GM18873 (cell line): ENCODE measurements around the gene SLC25A6.
"Not testable (repeated sequence)": the region's sequence is repeated elsewhere in the genome, so short reads cannot be mapped to it uniquely, and the experiment has no call there.

ENCODE experiments used
- ATAC-seq: cut with Tn5 transposase; IDR thresholded peaks from one replicate; pipeline ENCODE4 v1.9.1; 2021; ENCODE audit warnings: mild to moderate bottlenecking, moderate library complexity, moderate number of reproducible peaks; ENCODE audit not compliant: unreplicated experiment, low FRiP score

The SLC25A6 gene

DNA sequence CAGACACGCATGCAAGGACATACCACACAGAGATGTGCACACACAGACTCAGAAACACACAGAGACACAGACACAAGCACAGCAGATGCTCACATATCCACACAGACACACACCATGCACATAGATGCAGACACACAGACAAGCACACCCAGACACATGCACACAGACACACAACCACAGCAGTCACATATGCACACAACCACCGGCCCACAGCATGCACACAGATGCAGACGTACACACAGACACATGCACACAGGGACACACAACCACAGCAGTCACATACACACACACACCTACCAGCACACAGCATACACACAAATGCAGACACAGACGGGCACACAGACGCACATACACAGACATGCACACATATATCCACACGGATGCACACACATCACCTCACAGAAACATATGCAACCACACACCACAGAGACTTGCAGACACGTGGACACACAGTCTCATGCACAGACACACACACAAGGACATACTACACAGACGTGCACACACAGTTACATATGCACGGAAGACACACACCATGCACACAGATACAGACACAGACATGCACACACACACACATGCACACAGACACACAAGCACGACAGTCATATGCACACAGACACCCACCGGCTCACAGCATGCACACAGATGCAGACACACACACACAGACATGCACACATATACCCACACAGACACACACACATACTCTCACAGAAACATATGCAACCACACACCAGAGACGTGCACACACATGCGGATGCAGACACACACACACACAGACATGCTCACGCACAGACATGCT lies 25.2 kb upstream of the SLC25A6 start:
- no peak for ATAC-seq

DNA sequence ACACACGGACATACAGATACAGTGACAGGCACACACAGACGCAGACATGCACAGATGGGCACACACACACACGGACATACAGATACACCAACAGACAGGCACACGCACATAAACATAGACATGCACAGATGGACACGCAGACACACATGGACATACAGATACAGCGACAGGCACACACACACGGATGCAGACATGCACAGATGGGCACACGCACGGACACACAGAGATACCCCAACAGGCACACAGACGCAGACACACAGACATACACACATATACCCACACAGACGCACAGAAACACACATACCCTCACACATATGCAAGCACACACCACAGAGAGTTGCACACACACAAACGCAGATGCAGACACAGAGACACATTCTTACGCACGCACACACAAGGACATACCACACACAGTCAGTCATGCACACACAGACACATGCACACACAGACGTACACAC lies 24.4 kb upstream of the SLC25A6 start:
- ATAC-seq: no peak

DNA sequence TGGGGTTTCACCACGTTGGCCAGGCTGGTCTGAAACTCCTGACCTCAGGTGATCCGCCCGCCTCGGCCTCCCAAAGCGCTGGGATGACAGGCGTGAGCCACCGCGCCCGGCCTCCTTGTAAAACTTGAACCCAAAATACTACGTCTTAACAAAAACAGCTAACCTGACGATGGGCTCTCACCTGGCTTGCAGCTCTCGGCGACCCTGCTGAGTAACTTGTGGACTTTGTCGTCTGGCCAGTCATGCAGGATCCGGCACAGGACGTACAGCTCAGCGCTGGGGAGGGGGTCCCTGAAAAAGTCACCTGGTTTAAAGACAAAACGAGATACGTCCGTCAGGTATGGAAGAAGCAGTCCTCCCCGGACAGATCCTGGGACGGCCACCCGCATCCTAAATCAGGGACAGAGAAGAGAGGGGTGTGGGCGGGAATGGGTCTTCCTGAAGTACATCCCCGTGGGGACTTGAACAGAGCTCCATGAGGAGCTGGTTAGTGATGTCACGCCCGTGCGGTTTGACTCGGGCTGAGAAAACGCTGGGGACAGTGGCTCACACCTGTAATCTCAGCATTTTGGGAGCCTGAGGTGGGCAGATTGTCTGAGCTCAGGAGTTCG lies 20.7 kb upstream of the SLC25A6 start:
- ATAC-seq: no peak

DNA sequence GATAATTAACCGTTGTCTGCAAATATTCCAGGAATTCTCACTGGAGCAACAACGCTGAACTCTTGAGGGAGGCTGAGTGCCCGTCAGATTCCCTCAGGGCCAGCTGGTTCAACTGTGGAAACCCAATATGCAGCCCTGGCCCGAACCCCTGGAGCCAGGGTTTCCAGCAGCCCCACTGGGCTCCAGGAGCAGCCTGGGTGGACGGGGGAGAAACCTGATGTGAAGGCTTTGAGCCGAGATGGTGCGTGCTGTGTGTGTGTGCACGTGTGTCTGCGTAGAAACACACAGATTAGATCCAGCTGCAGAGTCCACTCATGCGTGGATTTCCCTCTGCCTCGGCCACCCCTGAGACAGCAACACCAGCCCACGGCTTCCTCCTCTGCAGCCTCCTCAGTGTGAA lies 19.4 kb upstream of the SLC25A6 start:
- ATAC-seq: no peak

DNA sequence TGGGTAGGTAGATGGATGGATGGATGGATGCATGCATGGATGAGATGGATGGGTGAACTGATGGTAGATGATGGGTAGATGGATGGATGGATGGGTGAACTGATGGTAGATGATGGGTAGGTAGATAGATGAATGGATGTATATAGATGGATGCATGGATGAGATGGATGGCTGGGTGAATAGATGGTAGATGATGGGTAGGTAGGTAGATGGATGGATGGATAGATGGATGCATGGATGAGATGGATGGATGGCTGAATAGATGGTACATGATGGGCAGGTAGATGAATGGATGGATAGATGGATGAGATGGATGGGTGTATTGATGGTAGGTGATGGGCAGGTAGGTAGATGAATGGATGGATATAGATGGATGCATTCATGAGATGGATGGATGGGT lies 15.1 kb upstream of the SLC25A6 start:
- no peak for ATAC-seq

DNA sequence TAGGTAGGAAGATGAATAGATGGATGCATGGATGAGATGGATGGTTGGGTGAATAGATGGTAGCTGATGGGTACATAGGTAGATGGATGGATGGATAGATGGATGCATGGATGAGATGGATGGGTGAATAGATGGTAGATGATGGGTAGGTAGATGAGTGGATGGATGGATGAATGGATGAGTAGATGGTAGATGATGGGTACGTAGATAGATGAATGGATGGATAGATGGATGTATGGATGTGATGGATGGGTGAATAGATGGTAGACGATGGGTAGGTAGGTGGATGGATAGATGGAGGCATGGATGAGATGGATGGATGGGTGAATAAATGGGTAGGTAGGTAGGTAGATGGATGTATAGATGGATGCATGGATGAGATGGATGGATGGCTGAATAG lies 13.9 kb upstream of the SLC25A6 start:
- not testable (repeated sequence) for ATAC-seq

DNA sequence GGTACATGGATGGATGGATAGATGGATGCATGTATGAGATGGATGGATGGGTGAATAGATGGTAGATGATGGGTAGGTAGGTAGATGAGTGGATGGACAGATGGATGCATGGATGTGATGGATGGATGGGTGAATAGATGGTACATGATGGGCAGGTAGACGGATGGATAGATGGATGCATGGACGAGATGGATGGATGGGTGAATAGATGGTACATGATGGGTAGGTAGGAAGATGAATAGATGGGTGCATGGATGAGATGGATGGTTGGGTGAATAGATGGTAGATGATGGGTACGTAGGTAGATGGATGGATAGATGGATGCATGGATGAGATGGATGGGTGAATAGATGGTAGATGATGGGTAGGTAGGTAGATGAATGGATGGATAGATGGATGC lies 12.0 kb upstream of the SLC25A6 start:
- not testable (repeated sequence) for ATAC-seq

DNA sequence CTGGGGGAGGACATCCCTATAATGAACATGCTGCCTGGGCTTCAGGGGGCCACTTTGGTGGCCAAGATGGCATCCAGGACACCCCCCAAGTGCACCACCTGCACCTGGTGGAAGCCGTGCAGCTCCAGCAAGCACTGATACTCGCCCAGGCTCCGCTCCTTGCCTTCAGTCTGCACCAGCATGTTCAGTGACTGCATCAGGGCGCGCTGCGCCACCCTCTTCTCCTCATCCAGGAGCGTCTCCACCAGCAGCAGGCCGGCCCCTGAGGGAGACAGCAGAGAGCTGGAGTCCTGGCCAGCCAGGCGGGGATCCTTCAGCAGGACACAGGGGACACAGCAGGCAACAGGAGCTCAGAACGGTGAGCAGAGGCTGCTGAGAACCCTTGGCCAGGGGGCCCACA lies 11.3 kb upstream of the SLC25A6 start:
- no peak for ATAC-seq

DNA sequence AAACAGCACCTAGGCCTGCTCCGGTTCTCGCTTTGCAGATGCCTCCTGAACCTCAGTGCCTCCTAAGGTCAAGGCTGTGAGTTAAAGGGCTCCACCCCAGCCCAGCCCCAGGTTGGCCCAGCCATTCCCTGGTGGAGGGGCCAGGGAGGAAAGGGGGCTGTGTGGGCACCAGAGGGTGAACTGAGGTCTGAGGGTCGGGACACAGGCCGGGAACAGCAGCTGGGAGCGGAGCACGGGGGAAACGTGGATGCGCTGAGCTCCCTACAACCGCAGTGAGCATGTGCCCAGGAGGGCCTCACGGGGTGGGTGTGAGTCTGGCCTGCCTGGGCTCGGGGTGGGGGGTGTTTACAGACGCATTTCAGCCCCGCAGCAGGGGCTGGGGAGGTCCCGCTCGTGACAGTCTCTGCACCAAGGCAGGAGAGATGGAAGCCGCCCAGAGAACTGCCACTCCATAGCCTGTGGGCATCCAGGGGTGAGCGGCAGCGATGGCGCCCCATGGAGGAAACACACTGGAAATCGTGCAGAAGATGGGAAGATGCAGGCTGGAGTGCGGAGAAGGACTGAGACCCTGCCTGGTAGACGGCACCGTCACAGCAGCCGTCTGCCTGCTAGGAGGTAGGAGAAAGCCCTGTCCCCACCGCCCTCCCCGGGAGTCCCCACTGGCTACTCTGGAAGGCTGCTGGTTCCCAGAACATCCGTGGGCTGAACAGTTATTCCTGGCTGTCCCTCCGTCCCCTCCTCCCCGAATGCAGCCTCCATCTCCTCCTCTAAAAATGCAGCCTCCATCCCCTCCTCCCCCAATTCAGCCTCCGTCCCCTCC lies 9.9 kb upstream of the SLC25A6 start:
- no peak for ATAC-seq

DNA sequence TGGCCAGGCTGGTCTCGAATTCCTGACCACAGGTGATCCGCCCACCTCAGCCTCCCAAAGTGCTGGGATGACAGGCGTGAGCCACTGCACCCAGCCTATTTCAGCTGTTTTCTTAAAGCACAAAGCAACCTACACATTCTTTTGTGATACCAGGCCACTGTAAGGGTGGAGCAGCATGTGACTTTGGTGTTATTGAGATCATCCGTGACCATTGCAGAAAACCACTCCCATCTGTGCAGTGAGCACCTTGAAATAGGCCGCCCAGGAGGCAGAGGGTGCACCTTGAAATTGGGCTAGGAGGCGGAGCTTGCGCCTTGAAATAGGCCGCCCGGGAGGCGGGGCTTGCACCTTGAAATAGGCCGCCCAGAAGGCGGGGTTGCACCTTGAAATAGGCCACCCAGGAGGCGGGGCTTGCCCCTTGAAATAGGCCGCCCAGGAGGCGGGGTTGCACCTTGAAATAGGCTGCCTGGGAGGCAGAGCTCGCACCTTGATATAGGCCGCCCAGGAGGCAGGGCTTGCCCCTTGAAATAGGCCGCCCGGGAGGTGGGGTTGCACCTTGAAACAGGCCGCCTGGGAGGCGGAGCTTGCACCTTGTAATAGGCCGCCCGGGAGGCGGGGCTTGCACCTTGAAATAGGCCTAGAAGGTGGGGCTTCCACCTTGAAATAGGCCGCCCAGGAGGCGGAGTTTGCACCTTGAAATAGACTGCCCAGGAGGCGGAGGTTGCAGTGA lies 9.0 kb upstream of the SLC25A6 start:
- no peak for ATAC-seq

DNA sequence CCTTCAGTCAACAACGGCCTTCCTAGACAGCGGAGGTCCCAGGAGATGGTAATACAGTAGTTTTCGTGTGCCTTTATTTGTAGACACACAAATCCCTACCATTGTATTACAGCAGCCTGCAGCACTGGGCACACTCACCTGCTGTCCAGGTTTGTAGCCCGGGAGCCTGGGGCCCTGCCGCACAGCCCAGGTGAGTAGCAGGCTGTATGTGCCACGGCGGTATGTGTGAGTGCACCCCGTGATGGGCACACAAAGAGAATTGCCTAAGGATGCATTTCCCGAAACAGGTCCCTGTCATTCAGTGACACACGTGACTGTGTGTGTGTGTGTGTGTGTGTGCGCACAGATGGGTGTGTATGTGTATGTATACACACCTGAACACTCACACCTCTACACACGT lies 8.1 kb upstream of the SLC25A6 start:
- ATAC-seq: no peak

DNA sequence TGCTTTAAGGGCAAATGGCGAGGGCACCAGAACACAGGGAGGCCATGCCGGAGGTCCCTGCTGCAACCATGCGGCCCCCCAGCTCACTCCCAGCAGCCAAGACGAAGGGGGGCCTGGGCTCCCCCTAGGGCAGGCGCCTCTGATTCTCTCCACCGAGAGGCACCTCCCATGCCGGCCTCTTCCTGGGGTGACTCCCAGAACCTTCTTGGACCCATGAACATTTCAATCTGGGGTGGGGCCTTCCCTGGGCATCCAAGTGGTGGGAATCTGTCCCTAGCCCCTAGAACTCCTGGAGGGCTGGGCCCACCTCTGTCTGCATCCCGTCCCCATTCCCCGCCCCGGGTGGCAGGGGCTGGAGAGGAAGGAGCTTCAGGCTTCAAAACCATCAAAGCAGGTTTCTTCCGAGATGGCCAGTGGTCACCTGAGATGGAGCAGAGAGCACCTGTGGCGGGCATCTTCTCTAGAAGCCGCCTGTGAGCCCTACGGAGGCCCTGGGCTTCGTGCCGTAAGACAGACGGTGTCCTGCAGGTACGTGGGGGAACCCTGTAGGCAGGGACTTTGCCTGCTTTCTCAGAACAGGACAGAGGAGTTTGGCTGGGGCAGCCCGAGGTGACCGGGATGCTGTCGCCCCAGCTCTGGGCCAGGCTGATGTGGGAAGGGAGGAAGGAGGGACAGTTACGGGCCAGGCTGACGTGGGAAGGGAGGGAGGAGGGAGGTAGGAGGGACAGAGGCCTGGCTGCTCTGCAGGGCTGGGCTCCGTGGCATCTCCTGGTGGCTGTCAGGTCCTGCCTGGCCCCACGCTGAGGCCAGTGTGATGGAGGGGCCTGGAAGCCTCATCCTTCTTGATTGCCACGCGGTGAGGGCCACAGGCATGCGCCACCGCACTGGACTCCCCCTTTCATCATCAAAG lies 6.8 kb upstream of the SLC25A6 start:
- no peak for ATAC-seq

DNA sequence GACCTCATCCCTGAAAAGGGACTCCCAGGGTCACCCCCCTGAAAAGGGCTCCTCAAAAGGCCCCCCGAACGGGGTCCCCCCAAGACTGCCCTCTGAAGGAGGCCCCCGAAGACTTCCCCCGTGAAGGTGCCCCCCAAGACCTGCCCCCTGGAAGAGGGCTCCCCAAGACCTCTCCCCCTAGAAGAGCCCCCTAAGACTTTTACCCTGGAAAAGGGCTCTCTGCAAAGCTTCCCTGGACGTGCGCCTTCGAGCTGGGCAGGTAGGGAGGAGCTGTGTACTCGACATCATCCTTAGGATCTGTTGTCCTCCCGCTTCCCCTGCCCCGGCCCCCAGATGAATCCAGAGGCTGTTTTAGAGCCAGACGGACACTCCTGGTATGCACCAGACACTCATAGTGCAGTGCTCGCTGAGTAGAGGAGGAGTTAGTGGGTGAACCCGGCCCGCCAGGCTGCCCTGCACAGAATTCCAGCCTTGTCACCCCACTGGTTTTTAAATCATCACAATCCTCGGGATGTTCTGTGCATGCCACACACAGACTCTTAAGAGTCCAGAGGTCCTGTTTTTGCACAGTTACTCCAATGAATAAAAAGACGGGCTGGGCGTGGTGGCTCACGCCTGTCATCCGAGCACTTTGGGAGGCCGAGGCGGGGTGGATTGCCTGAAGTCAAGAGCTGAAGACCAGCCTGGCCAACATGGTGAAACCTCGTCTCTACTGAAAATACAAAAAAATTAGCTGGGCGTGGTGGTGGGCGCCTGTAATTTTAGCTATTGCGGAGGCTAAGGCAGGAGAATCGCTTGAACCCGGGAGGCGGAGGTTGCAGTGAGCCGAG lies 5.7 kb upstream of the SLC25A6 start:
- no peak for ATAC-seq

DNA sequence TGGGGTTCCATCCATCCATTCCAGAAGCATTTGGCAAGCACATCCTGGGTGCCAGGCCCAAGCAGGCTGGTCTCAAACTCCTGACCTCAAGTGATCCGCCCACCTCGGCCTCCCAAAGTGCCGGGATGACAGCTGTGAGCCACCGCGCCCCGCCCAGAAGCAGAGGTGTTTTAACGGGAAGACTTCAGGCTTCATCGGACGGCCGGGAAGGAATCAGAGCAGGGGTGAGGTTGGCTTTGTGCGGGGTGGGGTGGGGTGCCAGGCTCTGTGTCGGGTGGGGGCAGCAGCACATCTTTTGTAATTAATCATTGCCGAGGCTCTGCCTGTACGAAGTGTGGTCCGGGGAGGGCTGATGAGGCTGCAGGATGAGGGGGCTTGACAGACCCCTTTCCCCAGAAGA lies 5.1 kb upstream of the SLC25A6 start:
- no peak for ATAC-seq

DNA sequence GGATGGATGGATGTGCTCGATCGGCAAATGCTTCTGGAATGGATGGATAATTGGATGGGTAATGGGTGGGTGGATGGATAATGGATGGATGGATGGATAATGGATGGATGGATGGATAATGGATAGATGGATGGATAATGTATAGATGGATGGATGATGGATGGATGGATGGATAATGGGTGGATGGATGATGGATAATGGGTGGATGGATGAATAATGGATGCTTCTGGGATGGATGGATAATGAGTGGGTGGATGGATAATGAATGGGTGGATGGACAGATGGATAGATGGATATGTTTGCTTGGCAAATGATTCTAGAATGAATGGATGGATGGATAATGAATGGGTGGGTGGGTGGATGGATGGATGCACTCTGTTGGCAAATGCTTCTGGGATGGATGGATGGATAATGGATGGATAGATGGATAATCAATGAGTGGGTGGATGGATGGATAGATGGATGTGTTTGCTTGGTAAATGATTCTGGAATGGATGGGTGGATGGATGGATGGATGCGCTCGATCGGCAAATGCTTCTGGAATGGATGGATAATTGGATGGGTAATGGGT lies 3.8 kb upstream of the SLC25A6 start:
- ATAC-seq: no peak

DNA sequence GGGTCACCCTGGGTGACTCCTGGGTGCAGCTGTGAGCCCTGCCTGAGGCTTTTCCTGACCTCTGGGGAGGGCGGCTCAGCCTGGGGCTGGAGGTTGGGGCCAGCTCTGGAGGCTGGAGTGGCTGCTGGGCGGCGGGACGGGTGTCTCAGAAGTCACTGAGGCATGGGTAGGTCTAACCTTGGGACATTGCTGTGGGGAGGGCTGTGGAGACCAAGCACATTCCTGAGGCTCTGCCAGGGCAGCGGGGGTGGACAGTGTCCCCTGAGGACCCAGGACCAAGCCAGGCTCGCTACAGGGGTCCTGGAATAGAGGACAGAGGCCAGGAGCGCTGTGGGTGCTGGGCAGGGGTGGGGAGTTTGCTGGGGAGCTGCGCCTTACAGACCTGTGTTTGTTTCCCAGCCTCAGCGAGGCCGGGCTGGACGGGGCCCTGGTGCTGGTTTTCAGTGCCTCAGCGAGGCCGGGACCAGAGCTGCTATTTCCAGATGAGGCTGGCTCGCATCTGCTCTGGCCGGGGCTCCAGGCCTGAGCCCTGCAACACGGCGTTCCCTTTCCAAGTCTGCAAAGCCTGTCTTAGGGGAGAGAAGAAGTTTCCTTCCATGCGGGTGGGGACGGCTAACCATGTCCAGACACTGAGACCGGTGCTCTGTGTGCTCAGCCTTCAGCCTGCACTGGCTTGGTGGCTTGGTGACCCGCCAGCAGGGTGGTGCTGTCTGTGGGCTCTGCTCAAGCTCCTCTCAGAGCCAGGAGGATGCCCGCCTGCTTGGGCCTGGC lies 3.0 kb upstream of the SLC25A6 start:
- no peak for ATAC-seq

DNA sequence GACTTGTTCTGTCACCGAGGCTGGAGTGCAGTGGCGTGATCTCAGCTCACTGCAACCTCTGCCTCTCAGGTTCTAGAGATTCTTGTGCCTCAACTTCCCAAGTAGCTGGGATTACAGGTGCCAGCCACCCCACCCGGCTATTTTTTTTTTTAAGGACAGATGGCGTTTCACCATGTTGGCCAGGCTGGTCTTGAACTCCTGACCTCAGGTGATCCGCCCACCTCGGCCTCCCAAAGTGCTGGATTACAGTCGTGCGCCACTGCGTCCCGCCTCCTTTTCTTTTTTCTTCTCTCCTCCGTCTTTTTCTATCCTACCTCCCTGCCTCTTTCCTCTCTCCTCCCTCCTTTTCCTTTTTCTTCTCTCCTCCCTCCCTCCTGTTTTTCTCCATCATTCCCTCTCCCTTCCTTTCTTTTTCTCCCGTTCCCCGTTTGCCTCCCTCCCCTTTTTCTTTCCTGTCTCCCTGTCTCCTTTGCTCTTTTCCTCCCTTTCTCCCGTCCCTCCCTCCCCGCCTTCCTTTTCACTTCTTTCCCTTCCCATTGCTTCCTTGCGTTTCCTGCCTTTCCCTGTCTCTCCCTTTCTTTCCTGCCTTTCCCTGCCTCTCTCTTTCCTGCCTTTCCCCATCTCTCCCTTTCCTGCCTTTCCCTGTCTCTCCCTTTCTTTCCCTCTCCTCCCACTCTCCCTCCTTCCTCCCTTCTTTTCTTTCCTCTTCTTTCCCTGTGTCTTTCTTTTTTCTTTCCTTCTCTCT lies 2.1 kb upstream of the SLC25A6 start:
- ATAC-seq: no peak
